Prostate gland (tissue), 2 donors: ENCODE data around the gene SF1.

Source experiments
- CTCF ChIP-seq, 4 experiments: fragments of 200-600 bp in 2 of 4; fragments of 450-650 bp in 2 of 4; sonication (generic) in 2 of 4; IDR thresholded peaks; 1 replicate in 3 of 4; 2 replicates in 1 of 4; pipeline ENCODE4 v1.5.1; 2016 to 2019; ENCODE audit warnings: antibody characterized with exemption in 4 of 4, mild to moderate bottlenecking in 2 of 4, moderate library complexity in 2 of 4
- POLR2A ChIP-seq: fragments of 450-650 bp; IDR thresholded peaks from one replicate; pipeline ENCODE4 v1.6.1; 2016; ENCODE audit warnings: antibody characterized with exemption, mild to moderate bottlenecking
- POLR2AphosphoS5 ChIP-seq: sonication (generic); formaldehyde crosslinking; IDR thresholded peaks from one replicate; pipeline ENCODE4 v1.6.1; 2017; ENCODE audit warnings: antibody characterized with exemption

- TF ChIP-seq CTCF (IDR thresholded peaks at IDR 0.05) (no peak), POLR2AphosphoS5 (no peak), POLR2A (no peak)
Measured at GRCh38 chr11:64823568-64824119, 45.3 kb upstream of the SF1 start.
